GM12878 (cell line): ENCODE measurements around the gene LRP5.

Experiments
- ATF2 ChIP-seq: IDR thresholded peaks from 2 replicates; pipeline ENCODE4 v1.6.1; 2012; ENCODE audit warnings: low read length, inconsistent platforms
- CTCF ChIP-seq, 3 experiments: IDR thresholded peaks in 2 of 3; conservative IDR thresholded peaks in 1 of 3; 2 replicates each; pipeline ENCODE4 v1.5.1; 2011; ENCODE audit warnings: low read depth in 3 of 3, low read length in 3 of 3, mild to moderate bottlenecking in 3 of 3, control low read depth in 2 of 3, moderate library complexity in 2 of 3, inconsistent platforms in 1 of 3, mixed read lengths in 1 of 3; ENCODE audit not compliant: control insufficient read depth in 2 of 3, insufficient read depth in 1 of 3; ENCODE audit errors: extremely low read depth in 1 of 3
- EP300 ChIP-seq, 2 experiments: fragments of 150-350 bp in 1 of 2; IDR thresholded peaks; 2 replicates each; pipeline ENCODE4 v1.6.1; 2011 to 2012; ENCODE audit warnings: low read depth in 2 of 2, low read length in 2 of 2, borderline replicate concordance in 1 of 2, improper control_type of control experiment in 1 of 2, inconsistent platforms in 1 of 2; ENCODE audit not compliant: control insufficient read depth in 1 of 2
- GABPA ChIP-seq: IDR thresholded peaks from 2 replicates; pipeline ENCODE4 v1.6.1; 2014; ENCODE audit warnings: antibody characterized with exemption, low read depth, mild to moderate bottlenecking, inconsistent platforms
- LARP7 ChIP-seq: fragments of 450-650 bp; IDR thresholded peaks from 2 replicates; pipeline ENCODE4 v1.6.1; 2017; ENCODE audit warnings: mild to moderate bottlenecking
- POLR2A ChIP-seq: IDR thresholded peaks from 2 replicates; pipeline ENCODE4 v1.6.1; 2011; ENCODE audit warnings: low read depth, mild to moderate bottlenecking, low read length
- POU2F2 ChIP-seq: IDR thresholded peaks from 3 replicates; pipeline ENCODE4 v1.6.1; 2011; ENCODE audit warnings: low read depth, mild to moderate bottlenecking, low read length, borderline replicate concordance
- RAD21 ChIP-seq: IDR thresholded peaks from 2 replicates; pipeline ENCODE4 v1.6.1; 2011; ENCODE audit warnings: mild to moderate bottlenecking, low read depth, low read length, moderate library complexity; ENCODE audit not compliant: insufficient read depth
- RFX5 ChIP-seq: IDR thresholded peaks from 2 replicates; pipeline ENCODE4 v1.6.1; 2011; ENCODE audit warnings: low read depth, low read length, improper control_type of control experiment
- SP1 ChIP-seq: IDR thresholded peaks from one replicate; pipeline ENCODE4 v1.6.1; 2011; ENCODE audit warnings: low read depth, low read length
- ZNF217 ChIP-seq: fragments of 450-650 bp; IDR thresholded peaks from 2 replicates; pipeline ENCODE4 v1.6.1; 2017; ENCODE audit warnings: antibody characterized with exemption, mild to moderate bottlenecking
- ZNF24 ChIP-seq: fragments of 450-650 bp; IDR thresholded peaks from 2 replicates; pipeline ENCODE4 v1.6.1; 2017; ENCODE audit warnings: antibody characterized with exemption, mild to moderate bottlenecking

- TF ChIP-seq POLR2A, result peak; percentile 89
- TF ChIP-seq POU2F2, result no peak; the same call in 2 of the 3 replicates
- TF ChIP-seq ZNF217, result no peak
- no peak for TF ChIP-seq EP300 (IDR thresholded peaks at IDR 0.05; ENCODE audit: borderline replicate concordance in 1 of 2, control insufficient read depth in 1 of 2, low read depth in 2 of 2, low read length in 2 of 2)
- no peak for TF ChIP-seq RAD21
- TF ChIP-seq GABPA, result no peak
- no peak for TF ChIP-seq CTCF (IDR thresholded peaks at IDR 0.05 in 2 of 3, conservative IDR thresholded peaks at IDR 0.05 in 1 of 3; ENCODE audit: control insufficient read depth in 2 of 3, extremely low read depth in 1 of 3, insufficient read depth in 1 of 3, low read depth in 3 of 3, low read length in 3 of 3)
- TF ChIP-seq RFX5, result no peak
- peak; percentile 95 for TF ChIP-seq LARP7
- TF ChIP-seq ATF2, result no peak
- no peak for TF ChIP-seq SP1
- TF ChIP-seq ZNF24, result 0 out of 2 replicates have a peak, but pooled peaks have one; percentile 43
Observed at GRCh38 chr11:68460741-68461574, 148.6 kb downstream of the LRP5 start, which contains the start of gene PPP6R3.
